Neural crest cell (in vitro differentiated cells): Measurements from ENCODE around the gene SLAIN1. TPM values are rescaled to one million over a fixed set of nuclear protein-coding genes. Genes with fewer than 3 reads are reported as not detected.

Experiments used
- DNase-seq: peaks from one replicate; pipeline ENCODE4 v3.0.0; 2021; ENCODE audit warnings: low read depth, mixed read lengths, low spot score
- H3K27ac Mint-ChIP-seq: one replicate; pipeline ENCODE4 v1.8.0; 2021; ENCODE audit warnings: mild to moderate bottlenecking, mixed read lengths; ENCODE audit not compliant: unreplicated experiment
- H3K27me3 Mint-ChIP-seq: 2 replicates; pipeline ENCODE4 v1.8.0; 2021; ENCODE audit warnings: low read depth, mild to moderate bottlenecking, mixed read lengths
- H3K36me3 Mint-ChIP-seq: 2 replicates; pipeline ENCODE4 v1.8.0; 2021; ENCODE audit warnings: low read depth, mild to moderate bottlenecking, mixed read lengths
- H3K4me1 Mint-ChIP-seq: 2 replicates; pipeline ENCODE4 v1.8.0; 2021; ENCODE audit warnings: mixed read lengths
- H3K4me3 Mint-ChIP-seq: one replicate; pipeline ENCODE4 v1.8.0; 2021; ENCODE audit warnings: mild to moderate bottlenecking, mixed read lengths
- H3K9me3 Mint-ChIP-seq: 2 replicates; pipeline ENCODE4 v1.8.0; 2021; ENCODE audit warnings: mixed read lengths
- total RNA-seq: library from RNA; stranded (reverse); gene quantifications from 2 replicates; pipeline ENCODE4 v1.2.1, GENCODE V29; 2021
- TF ChIP-seq, protein P1 (sequence below): fragments of 200-600 bp; sonication (generic); conservative IDR thresholded peaks from 2 replicates; pipeline ENCODE4 v1.5.0; 2021; ENCODE audit warnings: antibody characterized with exemption, mild to moderate bottlenecking

The SLAIN1 gene
- total RNA-seq, 1 donor from 2014 or later, result 38.7 TPM

DNA sequence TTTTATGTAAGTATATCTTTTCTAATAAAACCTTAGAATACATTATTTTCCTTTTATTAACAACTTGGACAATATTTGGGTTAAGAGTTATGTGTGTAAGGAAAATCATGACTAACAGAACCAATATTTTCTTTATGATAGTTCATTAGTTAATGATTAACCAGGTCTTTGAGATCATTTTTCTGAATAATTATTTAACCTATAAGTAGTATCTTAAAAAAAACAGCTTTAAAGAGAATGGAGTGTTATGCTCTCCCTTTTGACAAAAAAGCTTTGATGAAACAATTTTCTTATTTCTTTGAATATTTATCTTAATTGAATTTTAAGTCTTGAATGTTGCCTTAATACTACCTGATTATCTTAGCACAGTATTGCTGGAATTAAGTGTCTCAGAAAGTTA is 3.8 kb downstream of the SLAIN1 start:
- H3K4me1 Mint-ChIP-seq, result peaks cover 31% of the 10 kb centered on the region
- no peak for DNase-seq
- H3K9me3 Mint-ChIP-seq, result peaks cover 5% of the 10 kb centered on the region
- no peak overlapping the region for H3K4me3 Mint-ChIP-seq
- peaks cover 12% of the 10 kb centered on the region for H3K27me3 Mint-ChIP-seq
- TF ChIP-seq, protein P1, sequence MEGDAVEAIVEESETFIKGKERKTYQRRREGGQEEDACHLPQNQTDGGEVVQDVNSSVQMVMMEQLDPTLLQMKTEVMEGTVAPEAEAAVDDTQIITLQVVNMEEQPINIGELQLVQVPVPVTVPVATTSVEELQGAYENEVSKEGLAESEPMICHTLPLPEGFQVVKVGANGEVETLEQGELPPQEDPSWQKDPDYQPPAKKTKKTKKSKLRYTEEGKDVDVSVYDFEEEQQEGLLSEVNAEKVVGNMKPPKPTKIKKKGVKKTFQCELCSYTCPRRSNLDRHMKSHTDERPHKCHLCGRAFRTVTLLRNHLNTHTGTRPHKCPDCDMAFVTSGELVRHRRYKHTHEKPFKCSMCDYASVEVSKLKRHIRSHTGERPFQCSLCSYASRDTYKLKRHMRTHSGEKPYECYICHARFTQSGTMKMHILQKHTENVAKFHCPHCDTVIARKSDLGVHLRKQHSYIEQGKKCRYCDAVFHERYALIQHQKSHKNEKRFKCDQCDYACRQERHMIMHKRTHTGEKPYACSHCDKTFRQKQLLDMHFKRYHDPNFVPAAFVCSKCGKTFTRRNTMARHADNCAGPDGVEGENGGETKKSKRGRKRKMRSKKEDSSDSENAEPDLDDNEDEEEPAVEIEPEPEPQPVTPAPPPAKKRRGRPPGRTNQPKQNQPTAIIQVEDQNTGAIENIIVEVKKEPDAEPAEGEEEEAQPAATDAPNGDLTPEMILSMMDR, result no peak
- H3K36me3 Mint-ChIP-seq, result peaks cover 6% of the 10 kb centered on the region
- no peak overlapping the region for H3K27ac Mint-ChIP-seq

DNA sequence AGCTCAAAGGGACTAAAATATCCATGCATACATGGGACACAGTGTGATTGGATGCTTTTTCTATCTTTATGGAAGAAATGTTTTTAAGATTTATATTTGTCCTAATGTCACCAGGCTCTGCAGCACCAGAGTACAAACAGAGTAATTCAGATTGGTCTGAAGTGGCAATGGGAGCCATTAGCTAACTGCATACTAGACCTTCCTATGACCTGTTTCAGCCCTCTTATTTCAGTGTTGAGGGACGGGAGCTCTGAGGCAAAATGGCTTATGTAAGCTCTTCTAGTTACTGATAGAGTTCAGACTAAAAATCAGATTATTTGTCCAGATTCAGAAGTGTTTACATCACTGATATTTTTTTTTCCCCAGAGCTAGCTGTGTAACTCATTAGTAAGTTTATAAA is 4.9 kb downstream of the SLAIN1 start:
- H3K36me3 Mint-ChIP-seq, result peaks cover 17% of the 10 kb centered on the region
- DNase-seq, result no peak
- TF ChIP-seq, protein P1, result no peak
- peaks cover 3% of the 10 kb centered on the region for H3K27me3 Mint-ChIP-seq
- H3K9me3 Mint-ChIP-seq, result peaks cover 8% of the 10 kb centered on the region
- H3K4me1 Mint-ChIP-seq, result peaks cover 23% of the 10 kb centered on the region
- H3K4me3 Mint-ChIP-seq, result peak overlapping the region; percentile 65
- H3K27ac Mint-ChIP-seq, result no peak overlapping the region

GRCh38 chr13:77703408-77703807 is 5.9 kb downstream of the SLAIN1 start:
- H3K4me3 Mint-ChIP-seq, result no peak overlapping the region
- peaks cover 23% of the 10 kb centered on the region for H3K4me1 Mint-ChIP-seq
- H3K9me3 Mint-ChIP-seq, result peaks cover 17% of the 10 kb centered on the region
- H3K27ac Mint-ChIP-seq, result no peak overlapping the region
- TF ChIP-seq, protein P1, result no peak
- no peak for DNase-seq
- H3K27me3 Mint-ChIP-seq, result peaks cover 3% of the 10 kb centered on the region
- peaks cover 27% of the 10 kb centered on the region for H3K36me3 Mint-ChIP-seq

GRCh38 chr13:77714119-77714755 is 16.8 kb downstream of the SLAIN1 start:
- no peak overlapping the region for H3K4me3 Mint-ChIP-seq
- H3K36me3 Mint-ChIP-seq, result peaks cover 40% of the 10 kb centered on the region
- TF ChIP-seq, protein P1, result no peak
- peaks cover 26% of the 10 kb centered on the region for H3K9me3 Mint-ChIP-seq
- H3K27me3 Mint-ChIP-seq, result no peaks in the 10 kb centered on the region
- H3K4me1 Mint-ChIP-seq, result peaks cover 6% of the 10 kb centered on the region
- no peak for DNase-seq
- no peak overlapping the region for H3K27ac Mint-ChIP-seq

GRCh38 chr13:77715233-77715891 is 17.9 kb downstream of the SLAIN1 start:
- no peak overlapping the region for H3K4me3 Mint-ChIP-seq
- H3K9me3 Mint-ChIP-seq, result peaks cover 21% of the 10 kb centered on the region
- DNase-seq, result no peak
- no peaks in the 10 kb centered on the region for H3K27me3 Mint-ChIP-seq
- H3K27ac Mint-ChIP-seq, result no peak overlapping the region
- H3K36me3 Mint-ChIP-seq, result peaks cover 34% of the 10 kb centered on the region
- H3K4me1 Mint-ChIP-seq, result peaks cover 9% of the 10 kb centered on the region
- TF ChIP-seq, protein P1, result no peak
